ENCODE results near the gene GAB2.

GRCh38 chr11:78261828-78262227 lies 155.8 kb downstream of the GAB2 start:
- TF ChIP-seq POLR2A (IDR thresholded peaks at IDR 0.05; ENCODE audit: low read depth, low read length): no peak
- TF ChIP-seq, protein P1, sequence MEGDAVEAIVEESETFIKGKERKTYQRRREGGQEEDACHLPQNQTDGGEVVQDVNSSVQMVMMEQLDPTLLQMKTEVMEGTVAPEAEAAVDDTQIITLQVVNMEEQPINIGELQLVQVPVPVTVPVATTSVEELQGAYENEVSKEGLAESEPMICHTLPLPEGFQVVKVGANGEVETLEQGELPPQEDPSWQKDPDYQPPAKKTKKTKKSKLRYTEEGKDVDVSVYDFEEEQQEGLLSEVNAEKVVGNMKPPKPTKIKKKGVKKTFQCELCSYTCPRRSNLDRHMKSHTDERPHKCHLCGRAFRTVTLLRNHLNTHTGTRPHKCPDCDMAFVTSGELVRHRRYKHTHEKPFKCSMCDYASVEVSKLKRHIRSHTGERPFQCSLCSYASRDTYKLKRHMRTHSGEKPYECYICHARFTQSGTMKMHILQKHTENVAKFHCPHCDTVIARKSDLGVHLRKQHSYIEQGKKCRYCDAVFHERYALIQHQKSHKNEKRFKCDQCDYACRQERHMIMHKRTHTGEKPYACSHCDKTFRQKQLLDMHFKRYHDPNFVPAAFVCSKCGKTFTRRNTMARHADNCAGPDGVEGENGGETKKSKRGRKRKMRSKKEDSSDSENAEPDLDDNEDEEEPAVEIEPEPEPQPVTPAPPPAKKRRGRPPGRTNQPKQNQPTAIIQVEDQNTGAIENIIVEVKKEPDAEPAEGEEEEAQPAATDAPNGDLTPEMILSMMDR (conservative IDR thresholded peaks at IDR 0.05; ENCODE audit: low read depth, low read length): no peak
- TF ChIP-seq RAD21 (IDR thresholded peaks at IDR 0.05; ENCODE audit: low read length): no peak
- TF ChIP-seq, protein P2, sequence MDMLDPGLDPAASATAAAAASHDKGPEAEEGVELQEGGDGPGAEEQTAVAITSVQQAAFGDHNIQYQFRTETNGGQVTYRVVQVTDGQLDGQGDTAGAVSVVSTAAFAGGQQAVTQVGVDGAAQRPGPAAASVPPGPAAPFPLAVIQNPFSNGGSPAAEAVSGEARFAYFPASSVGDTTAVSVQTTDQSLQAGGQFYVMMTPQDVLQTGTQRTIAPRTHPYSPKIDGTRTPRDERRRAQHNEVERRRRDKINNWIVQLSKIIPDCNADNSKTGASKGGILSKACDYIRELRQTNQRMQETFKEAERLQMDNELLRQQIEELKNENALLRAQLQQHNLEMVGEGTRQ (IDR thresholded peaks at IDR 0.05; ENCODE audit: low read depth, low read length): no peak
- no peak for TF ChIP-seq MXI1 (IDR thresholded peaks at IDR 0.05; ENCODE audit: borderline replicate concordance, low read depth, low read length)
- TF ChIP-seq MAZ (IDR thresholded peaks at IDR 0.05; ENCODE audit: borderline replicate concordance, low read depth, low read length): no peak
- no peak for TF ChIP-seq BHLHE40 (IDR thresholded peaks at IDR 0.05; ENCODE audit: low read depth, low read length)

All from IMR-90 (cell line).